ENCODE results near the gene UGDH. TPM values are rescaled to one million over a fixed set of nuclear protein-coding genes. Genes with fewer than 3 reads are reported as not detected.
A peak's percentile ranks its signal among the peaks of the same experiment; 100 is the strongest.
"Not testable (repeated sequence)": the region's sequence is repeated elsewhere in the genome, so short reads cannot be mapped to it uniquely, and the experiment has no call there.

Gene UGDH
- total and polyA plus RNA-seq, 5 donors: 5.1 to 33.1 (median 21.3) TPM

GRCh38 chr4:39515669-39516401 is 11.4 kb downstream of the UGDH start:
- H3K27ac ChIP-seq (ENCODE audit: low read length); H3K4me3 ChIP-seq (ENCODE audit: low read length); DNase-seq; intact Hi-C loops (cut with DNase I); H3K27me3 ChIP-seq (ENCODE audit: control insufficient read depth, insufficient read depth); ATAC-seq; H3K4me1 ChIP-seq (ENCODE audit: control insufficient read depth, insufficient read depth, low read length); H3K9me3 ChIP-seq (ENCODE audit: control insufficient read depth, low read length): not testable (repeated sequence)
- 95% methylated on average over 14 of the region's 14 CpGs for WGBS

- no peak overlapping the region for H3K4me3 ChIP-seq (ENCODE audit: low read length)
- no peak for DNase-seq
- H3K27ac ChIP-seq (ENCODE audit: low read length): no peak overlapping the region
- no peaks in the 10 kb centered on the region for H3K27me3 ChIP-seq (ENCODE audit: control insufficient read depth, insufficient read depth)
- H3K9me3 ChIP-seq (ENCODE audit: control insufficient read depth, low read length): no peaks in the 10 kb centered on the region
- no peaks in the 10 kb centered on the region for H3K4me1 ChIP-seq (ENCODE audit: control insufficient read depth, insufficient read depth, low read length)
- ATAC-seq: no peak
- intact Hi-C loops (cut with DNase I): no loop called here
- 85% methylated on average over 4 of the region's 4 CpGs for WGBS
Measured at GRCh38 chr4:39514888-39515401, 12.3 kb downstream of the UGDH start.

GRCh38 chr4:39514266-39514665 is 13.0 kb downstream of the UGDH start:
- ATAC-seq; H3K27me3 ChIP-seq (ENCODE audit: control insufficient read depth, insufficient read depth); H3K4me3 ChIP-seq (ENCODE audit: low read length); DNase-seq; intact Hi-C loops (cut with DNase I); H3K27ac ChIP-seq (ENCODE audit: low read length); H3K9me3 ChIP-seq (ENCODE audit: control insufficient read depth, low read length); H3K4me1 ChIP-seq (ENCODE audit: control insufficient read depth, insufficient read depth, low read length): not testable (repeated sequence)
- WGBS: 97% methylated on average over 1 of the region's 1 CpG

GRCh38 chr4:39510348-39510929 is 16.8 kb downstream of the UGDH start:
- Histone ChIP-seq H3K4me1 (ENCODE audit: control insufficient read depth, insufficient read depth, low read length) (no peaks in the 10 kb centered on the region), H3K27me3 (ENCODE audit: control insufficient read depth, insufficient read depth) (no peaks in the 10 kb centered on the region), H3K27ac (ENCODE audit: low read length) (no peak overlapping the region), H3K9me3 (ENCODE audit: control insufficient read depth, low read length) (no peaks in the 10 kb centered on the region), H3K4me3 (ENCODE audit: low read length) (no peak overlapping the region)
- ATAC-seq (no peak), DNase-seq (no peak)
- intact Hi-C loops (cut with DNase I): no loop called here
- WGBS: 96% methylated on average over 5 of the region's 5 CpGs

GRCh38 chr4:39505581-39505980 is 21.7 kb downstream of the UGDH start:
- Histone ChIP-seq H3K9me3 (ENCODE audit: control insufficient read depth, low read length) (no peaks in the 10 kb centered on the region), H3K4me3 (ENCODE audit: low read length) (no peak overlapping the region), H3K27me3 (ENCODE audit: control insufficient read depth, insufficient read depth) (no peaks in the 10 kb centered on the region), H3K27ac (ENCODE audit: low read length) (no peak overlapping the region), H3K4me1 (ENCODE audit: control insufficient read depth, insufficient read depth, low read length) (no peaks in the 10 kb centered on the region)
- ATAC-seq: no peak
- WGBS: 49% methylated on average over 1 of the region's 1 CpG
- no peak for DNase-seq
- intact Hi-C loops (cut with DNase I): no loop called here

GRCh38 chr4:39504538-39504937 is 22.7 kb downstream of the UGDH start:
- ATAC-seq: no peak
- H3K27ac ChIP-seq (ENCODE audit: low read length): no peak overlapping the region
- no peak for DNase-seq
- WGBS: 96% methylated on average over 2 of the region's 2 CpGs
- intact Hi-C loops (cut with DNase I): no loop called here
- no peak overlapping the region for H3K4me3 ChIP-seq (ENCODE audit: low read length)
- no peaks in the 10 kb centered on the region for H3K9me3 ChIP-seq (ENCODE audit: control insufficient read depth, low read length)
- no peaks in the 10 kb centered on the region for H3K27me3 ChIP-seq (ENCODE audit: control insufficient read depth, insufficient read depth)
- no peaks in the 10 kb centered on the region for H3K4me1 ChIP-seq (ENCODE audit: control insufficient read depth, insufficient read depth, low read length)

GRCh38 chr4:39502664-39503035 is 24.6 kb downstream of the UGDH start:
- intact Hi-C loops (cut with DNase I); H3K4me3 ChIP-seq (ENCODE audit: low read length); H3K27me3 ChIP-seq (ENCODE audit: control insufficient read depth, insufficient read depth); H3K9me3 ChIP-seq (ENCODE audit: control insufficient read depth, low read length); H3K4me1 ChIP-seq (ENCODE audit: control insufficient read depth, insufficient read depth, low read length); H3K27ac ChIP-seq (ENCODE audit: low read length): not testable (repeated sequence)
- ATAC-seq (peak in 1 of 2 donors; percentile 45), DNase-seq (peak in 2 of 3 donors; percentile 55 to 60)
- 86% methylated on average over 4 of the region's 4 CpGs for WGBS

- no peaks in the 10 kb centered on the region for H3K9me3 ChIP-seq (ENCODE audit: control insufficient read depth, low read length)
- peak overlapping the region; percentile 23 for H3K27ac ChIP-seq (ENCODE audit: low read length)
- peak; percentile 56 to 67 for ATAC-seq
- no peak overlapping the region for H3K4me3 ChIP-seq (ENCODE audit: low read length)
- intact Hi-C loops (cut with DNase I): no loop called here
- no peaks in the 10 kb centered on the region for H3K27me3 ChIP-seq (ENCODE audit: control insufficient read depth, insufficient read depth)
- H3K4me1 ChIP-seq (ENCODE audit: control insufficient read depth, insufficient read depth, low read length): no peaks in the 10 kb centered on the region
- DNase-seq: no peak
Measured at GRCh38 chr4:39502019-39502663, 25.1 kb downstream of the UGDH start.

GRCh38 chr4:39498727-39499020 is 28.6 kb downstream of the UGDH start:
- Histone ChIP-seq H3K27ac (ENCODE audit: low read length) (no peak overlapping the region), H3K4me1 (ENCODE audit: control insufficient read depth, insufficient read depth, low read length) (no peaks in the 10 kb centered on the region), H3K9me3 (ENCODE audit: control insufficient read depth, low read length) (no peaks in the 10 kb centered on the region), H3K27me3 (ENCODE audit: control insufficient read depth, insufficient read depth) (no peaks in the 10 kb centered on the region), H3K4me3 (ENCODE audit: low read length) (no peak overlapping the region)
- DNase-seq (no peak), ATAC-seq (no peak)
- intact Hi-C loops (cut with DNase I): no loop called here

GRCh38 chr4:39497909-39498726 is 29.1 kb downstream of the UGDH start:
- ATAC-seq: no peak
- no peak overlapping the region for H3K27ac ChIP-seq (ENCODE audit: low read length)
- H3K4me1 ChIP-seq (ENCODE audit: control insufficient read depth, insufficient read depth, low read length): no peaks in the 10 kb centered on the region
- intact Hi-C loops (cut with DNase I): no loop called here
- H3K4me3 ChIP-seq (ENCODE audit: low read length): no peak overlapping the region
- H3K9me3 ChIP-seq (ENCODE audit: control insufficient read depth, low read length): no peaks in the 10 kb centered on the region
- 87% methylated on average over 1 of the region's 1 CpG for WGBS
- H3K27me3 ChIP-seq (ENCODE audit: control insufficient read depth, insufficient read depth): no peaks in the 10 kb centered on the region
- DNase-seq: no peak

Data from right cardiac atrium (tissue), 5 donors.